Mucosa of stomach (tissue), 1 donor: Measurements from ENCODE around the gene ADCY4.
A peak's percentile ranks its signal among the peaks of the same experiment; 100 is the strongest.

Experiments used
- H3K27me3 ChIP-seq: one replicate; pipeline ENCODE4 v1.7.0; 2013; ENCODE audit warnings: mild to moderate bottlenecking, low read length; ENCODE audit not compliant: control insufficient read depth, insufficient read depth
- H3K36me3 ChIP-seq: one replicate; pipeline ENCODE4 v1.7.0; 2013; ENCODE audit warnings: low read length; ENCODE audit not compliant: control insufficient read depth, insufficient read depth
- H3K4me1 ChIP-seq: one replicate; pipeline ENCODE4 v1.7.0; 2013; ENCODE audit warnings: mild to moderate bottlenecking, low read length; ENCODE audit not compliant: control insufficient read depth, insufficient read depth
- H3K4me3 ChIP-seq: one replicate; pipeline ENCODE4 v1.7.0; 2013; ENCODE audit warnings: low read length
- H3K9ac ChIP-seq: one replicate; pipeline ENCODE4 v1.7.0; 2013; ENCODE audit warnings: mild to moderate bottlenecking, low read length, moderate library complexity
- H3K9me3 ChIP-seq: one replicate; pipeline ENCODE4 v1.7.0; 2013; ENCODE audit warnings: mild to moderate bottlenecking, low read length, moderate library complexity; ENCODE audit not compliant: control insufficient read depth
- donor health status: Pancreatic carcinoma.

ADCY4 gene

GRCh38 chr14:24281636-24282035, 53.2 kb downstream of the ADCY4 start:
- Histone ChIP-seq H3K4me3 (no peak overlapping the region), H3K27me3 (no peaks in the 10 kb centered on the region), H3K9ac (no peak overlapping the region), H3K36me3 (no peaks in the 10 kb centered on the region), H3K9me3 (no peaks in the 10 kb centered on the region), H3K4me1 (no peaks in the 10 kb centered on the region)

DNA sequence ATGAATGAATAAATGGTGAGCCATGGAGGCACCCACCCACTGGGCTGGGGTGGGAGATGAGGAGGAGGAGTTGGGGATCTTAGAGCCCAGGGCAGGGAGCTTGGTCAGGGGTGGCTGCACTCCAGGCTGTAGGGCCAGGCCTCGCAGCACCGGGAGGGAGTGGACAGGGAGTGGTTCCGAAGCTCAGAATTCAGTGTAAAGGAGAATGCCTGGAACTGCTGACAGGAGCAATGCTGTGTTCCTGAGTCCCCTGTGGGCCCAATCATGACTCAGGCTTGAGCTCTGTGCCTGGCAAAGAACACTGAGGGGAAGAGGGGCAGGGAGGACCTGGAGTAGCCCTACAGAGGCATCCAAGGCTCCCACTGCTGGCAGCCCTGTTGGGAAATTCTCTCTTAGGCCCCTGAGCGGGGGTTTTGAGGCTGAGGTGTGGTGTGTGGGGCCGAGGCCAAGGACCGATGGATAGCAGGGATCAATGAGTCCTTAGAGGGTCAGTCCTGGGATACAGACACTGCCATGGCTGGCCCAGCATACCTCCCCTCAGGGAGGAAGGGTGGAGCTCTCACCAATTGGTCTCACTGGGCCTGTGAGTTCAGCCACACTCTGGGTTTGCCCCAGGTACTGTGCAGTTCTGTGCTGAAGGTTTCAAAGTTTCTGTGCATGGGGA, 53.9 kb downstream of the ADCY4 start:
- H3K9me3 ChIP-seq: no peaks in the 10 kb centered on the region
- no peaks in the 10 kb centered on the region for H3K4me1 ChIP-seq
- H3K36me3 ChIP-seq: no peaks in the 10 kb centered on the region
- no peaks in the 10 kb centered on the region for H3K27me3 ChIP-seq
- H3K9ac ChIP-seq: no peak overlapping the region
- no peak overlapping the region for H3K4me3 ChIP-seq

DNA sequence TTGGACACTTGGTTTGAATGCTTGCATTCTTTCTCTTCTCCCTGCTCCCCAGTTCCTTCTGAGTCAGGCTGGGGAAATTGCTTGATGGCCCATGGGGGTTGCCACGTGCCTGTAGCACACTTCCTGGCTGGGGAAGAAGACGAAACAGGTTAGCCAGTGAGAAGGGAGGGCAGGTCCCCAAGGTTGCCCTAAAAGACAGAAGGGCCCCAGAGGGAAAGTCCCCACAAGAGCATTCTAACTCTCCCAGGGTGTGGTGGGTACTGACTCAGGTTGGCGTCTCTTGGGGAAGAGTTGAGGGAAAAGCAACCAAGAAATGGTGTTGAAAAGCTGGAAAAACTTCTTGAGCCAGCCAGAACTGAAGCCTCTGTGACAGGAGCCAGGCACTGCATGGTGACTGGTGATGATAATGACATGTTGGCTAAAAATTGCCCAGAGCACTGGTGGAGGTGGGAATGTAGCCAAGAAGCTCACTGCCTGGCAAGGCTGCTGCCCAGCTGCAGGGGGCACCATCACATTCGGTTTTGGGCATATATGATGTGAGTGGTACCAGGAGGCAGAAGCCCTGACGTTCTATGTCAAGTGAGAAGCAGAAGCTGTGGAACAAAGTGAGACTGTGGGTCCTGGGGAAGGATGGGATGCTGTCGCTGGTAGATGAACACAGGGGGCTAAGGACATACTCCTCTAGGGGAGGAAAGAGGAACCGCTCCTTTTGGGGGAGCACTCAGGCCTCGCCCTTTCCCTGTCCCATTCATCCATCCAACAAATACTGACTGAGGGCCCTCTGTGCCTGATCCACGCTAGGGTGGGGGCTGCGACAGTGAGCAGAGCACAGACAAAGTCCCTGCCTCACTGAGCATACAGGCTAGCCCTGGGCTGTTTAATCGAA, 55.3 kb downstream of the ADCY4 start:
- peaks cover under 1% of the 10 kb centered on the region for H3K4me1 ChIP-seq
- H3K27me3 ChIP-seq: no peaks in the 10 kb centered on the region
- no peaks in the 10 kb centered on the region for H3K9me3 ChIP-seq
- no peaks in the 10 kb centered on the region for H3K36me3 ChIP-seq
- H3K9ac ChIP-seq: no peak overlapping the region
- H3K4me3 ChIP-seq: no peak overlapping the region

- Histone ChIP-seq H3K4me3 (no peak overlapping the region), H3K4me1 (peaks cover 8% of the 10 kb centered on the region), H3K27me3 (no peaks in the 10 kb centered on the region), H3K9ac (no peak overlapping the region), H3K9me3 (no peaks in the 10 kb centered on the region), H3K36me3 (no peaks in the 10 kb centered on the region)
Observed at GRCh38 chr14:24278424-24278823, 56.4 kb downstream of the ADCY4 start.

- no peak overlapping the region for H3K4me3 ChIP-seq
- peaks cover 8% of the 10 kb centered on the region for H3K4me1 ChIP-seq
- no peaks in the 10 kb centered on the region for H3K27me3 ChIP-seq
- H3K9me3 ChIP-seq: no peaks in the 10 kb centered on the region
- H3K36me3 ChIP-seq: no peaks in the 10 kb centered on the region
- H3K9ac ChIP-seq: no peak overlapping the region
Observed at GRCh38 chr14:24277606-24278321, 57.1 kb downstream of the ADCY4 start.

DNA sequence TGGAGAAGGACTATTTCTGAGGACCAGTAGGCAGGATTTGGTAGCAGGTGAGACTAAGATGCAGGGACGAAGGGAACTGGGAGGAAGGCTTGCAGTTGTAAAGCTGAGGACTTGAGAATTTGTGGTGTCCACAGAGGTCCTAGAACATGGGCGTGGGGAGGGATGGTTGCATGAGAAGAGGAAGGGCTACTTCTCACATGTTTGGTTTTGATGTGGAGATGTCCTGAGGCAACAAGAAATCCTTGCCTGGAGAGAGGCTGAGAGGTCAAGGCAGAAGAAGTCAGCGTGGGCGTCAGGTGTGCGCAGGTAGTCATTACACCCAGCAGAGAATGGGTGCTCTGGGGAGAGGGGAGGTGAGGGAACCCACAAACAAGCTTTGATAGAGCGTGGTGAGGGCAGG, 57.8 kb downstream of the ADCY4 start:
- H3K4me3 ChIP-seq: no peak overlapping the region
- peaks cover 8% of the 10 kb centered on the region for H3K4me1 ChIP-seq

GRCh38 chr14:24274101-24274543, 60.7 kb downstream of the ADCY4 start:
- Histone ChIP-seq H3K4me3 (no peak overlapping the region), H3K36me3 (no peaks in the 10 kb centered on the region), H3K9me3 (no peaks in the 10 kb centered on the region), H3K9ac (no peak overlapping the region), H3K4me1 (peaks cover 18% of the 10 kb centered on the region), H3K27me3 (no peaks in the 10 kb centered on the region)

More for the DNA sequence above, 57.8 kb downstream of the ADCY4 start:
- Histone ChIP-seq H3K9ac (no peak overlapping the region), H3K9me3 (no peaks in the 10 kb centered on the region), H3K36me3 (no peaks in the 10 kb centered on the region), H3K27me3 (no peaks in the 10 kb centered on the region)

DNA sequence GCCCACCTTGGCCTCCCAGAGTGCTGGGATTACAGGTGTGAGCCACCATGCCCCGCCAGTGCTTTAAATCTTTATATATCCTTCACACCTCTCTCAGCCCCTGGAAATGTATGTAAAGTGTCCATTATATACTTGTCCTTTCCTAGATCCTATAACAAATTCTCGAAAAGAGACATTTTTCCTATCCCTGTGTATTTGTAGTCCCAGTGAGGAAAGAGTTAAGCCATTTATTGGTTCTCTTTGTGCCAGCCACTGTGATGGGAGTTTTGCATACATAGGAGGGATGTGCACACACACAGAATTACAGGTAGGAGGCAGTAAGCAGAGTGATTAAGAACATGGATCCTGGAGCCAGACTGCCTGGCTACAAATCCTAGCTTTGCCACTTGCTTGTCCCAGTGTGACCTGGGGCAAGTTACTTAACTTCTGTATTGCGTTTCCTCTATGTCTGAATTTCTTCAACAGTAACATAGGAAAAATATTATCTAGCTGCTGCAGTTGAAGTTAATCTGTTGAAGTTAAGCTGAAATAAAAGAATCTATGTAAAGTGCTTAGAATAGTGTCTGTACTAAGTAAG, 61.4 kb downstream of the ADCY4 start:
- H3K27me3 ChIP-seq: no peaks in the 10 kb centered on the region
- no peaks in the 10 kb centered on the region for H3K9me3 ChIP-seq
- no peak overlapping the region for H3K4me3 ChIP-seq
- H3K9ac ChIP-seq: no peak overlapping the region
- H3K4me1 ChIP-seq: peaks cover 18% of the 10 kb centered on the region
- no peaks in the 10 kb centered on the region for H3K36me3 ChIP-seq

DNA sequence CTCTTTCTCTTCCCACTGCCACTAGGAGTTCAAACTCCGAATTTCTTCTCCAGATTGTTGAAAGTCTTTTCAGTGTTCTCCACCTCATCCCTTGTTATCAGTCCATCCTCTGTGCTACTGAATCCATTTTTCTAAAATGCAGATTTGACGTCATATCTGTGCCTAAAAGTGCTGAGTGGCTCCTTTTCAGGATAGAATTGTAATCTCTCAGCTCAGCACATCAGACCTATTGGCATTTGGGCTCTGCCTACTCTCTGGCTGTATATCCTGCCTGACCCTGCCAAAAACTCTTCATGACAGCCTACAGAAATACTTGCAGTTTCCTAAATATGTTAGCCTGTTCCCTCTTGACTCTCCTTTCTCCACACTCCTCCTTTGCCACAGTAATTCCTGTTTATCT, 62.4 kb downstream of the ADCY4 start:
- Histone ChIP-seq H3K9me3 (no peaks in the 10 kb centered on the region), H3K4me3 (no peak overlapping the region), H3K9ac (no peak overlapping the region), H3K36me3 (no peaks in the 10 kb centered on the region), H3K4me1 (peaks cover 18% of the 10 kb centered on the region), H3K27me3 (no peaks in the 10 kb centered on the region)

DNA sequence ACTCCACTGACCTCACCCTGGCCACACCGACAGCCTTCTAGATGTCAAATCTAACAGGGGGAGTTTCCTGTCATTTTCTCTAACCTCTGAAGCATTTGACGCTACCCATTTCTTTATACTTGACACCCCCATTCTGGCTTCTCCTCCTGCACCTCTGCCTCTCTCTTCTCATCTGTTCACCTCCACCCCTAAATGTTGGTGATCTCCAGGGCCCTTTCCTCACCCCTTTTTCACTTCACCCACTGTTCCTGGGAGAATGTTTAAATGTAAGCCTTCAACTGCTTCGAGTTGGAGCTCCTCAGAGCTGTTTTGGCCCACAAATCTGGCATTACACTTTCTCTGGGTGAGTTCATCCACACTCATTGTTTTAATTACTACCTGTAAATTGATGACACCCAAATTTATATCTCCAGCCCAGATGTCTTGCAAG, 63.0 kb downstream of the ADCY4 start:
- Histone ChIP-seq H3K9ac (peak overlapping the region; percentile 98), H3K27me3 (no peaks in the 10 kb centered on the region), H3K36me3 (no peaks in the 10 kb centered on the region), H3K4me3 (peak overlapping the region; percentile 52), H3K4me1 (peaks cover 18% of the 10 kb centered on the region), H3K9me3 (no peaks in the 10 kb centered on the region)

DNA sequence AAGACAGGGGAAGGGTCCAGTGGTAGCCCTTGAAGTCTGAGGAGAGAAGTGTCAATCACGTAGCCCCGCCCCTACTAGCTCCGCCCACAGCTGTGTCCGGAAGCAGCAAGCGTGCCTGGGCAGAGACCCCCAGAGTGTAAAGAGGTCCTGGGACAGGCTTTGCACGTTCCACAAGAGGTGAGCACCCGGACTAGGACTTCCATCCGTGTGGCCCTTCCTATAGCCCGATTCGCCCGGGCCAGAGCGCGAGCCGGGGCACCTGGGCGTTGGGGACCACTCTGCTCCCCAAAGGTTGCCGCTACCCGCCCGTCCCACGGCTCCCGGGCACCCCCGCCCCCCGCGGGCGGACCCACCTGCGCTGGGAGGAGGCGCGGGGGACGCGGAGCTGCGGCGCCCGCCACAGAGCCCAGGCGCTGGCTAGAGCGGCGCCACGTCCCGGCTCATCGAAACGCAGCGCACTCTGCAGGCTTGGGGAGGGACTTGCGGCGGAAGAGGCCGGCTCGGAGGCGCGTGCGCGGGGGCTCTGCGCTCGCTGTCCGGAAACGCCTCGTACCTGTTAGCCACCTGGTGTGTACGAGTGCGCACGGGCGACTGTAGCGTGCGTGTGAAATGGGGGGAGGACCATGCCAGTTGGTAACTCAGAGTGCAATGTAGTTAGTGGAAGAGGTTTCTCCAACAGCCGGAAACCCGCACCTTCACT, 63.6 kb downstream of the ADCY4 start, which contains the start of gene RABGGTA:
RABGGTA (minus strand) TSS at position 464 of the 700 bp plus-strand sequence. CDS start 482 bp downstream, outside the sequence.
- H3K9me3 ChIP-seq: no peaks in the 10 kb centered on the region
- H3K36me3 ChIP-seq: no peaks in the 10 kb centered on the region
- H3K4me1 ChIP-seq: peaks cover 18% of the 10 kb centered on the region
- peak within 1 kb of the TSS; percentile 98 for H3K9ac ChIP-seq
- peak within 1 kb of the TSS; percentile 52 for H3K4me3 ChIP-seq
- H3K27me3 ChIP-seq: no peaks in the 10 kb centered on the region
